Left cardiac atrium (tissue), 4 donors: ENCODE measurements around the gene TNIP3. TPM values are rescaled to one million over a fixed set of nuclear protein-coding genes. Genes with fewer than 3 reads are reported as not detected.
"Not testable (repeated sequence)": the region's sequence is repeated elsewhere in the genome, so short reads cannot be mapped to it uniquely, and the experiment has no call there.

Experiments
- ATAC-seq, 2 donors: fragments of 200-7000 bp; cut with Tn5 transposase; one replicate each; pipeline ENCODE4 v1.9.1; 2020; ENCODE audit warnings: mild to moderate bottlenecking in 2 of 2, moderate library complexity in 2 of 2
- DNase-seq: peaks from one replicate; pipeline ENCODE4 v3.0.0-alpha.2; 2020
- intact Hi-C, 2 donors: fragments of 100-400 bp; cut with DNase I; formaldehyde crosslinking; loops; one replicate each; pipeline versions ENCODE4 v1.14.1 to v1.15.1; 2022 to 2023
- long read RNA-seq: library from polyadenylated mRNA; unstranded; transcript quantifications from one replicate; pipeline ENCODE4 v2.0.0, GENCODE V29; 2021
- total RNA-seq, 2 donors: library from RNA; stranded (reverse); fragmentation: NEBNext Ultra II Directional; extraction: Animal tissue kit (Norgen Biotek cat#: 25700); gene quantifications; one replicate each; pipeline ENCODE4 v1.2.1, GENCODE V29; 2021
- donor health status: DM: no; HTN: yes; CAD: no.
- donor health status: DM: no; HTN: yes; CAD: no; lungs with severe emphysema.
- donor health status: DM: yes; HTN: yes; CAD: no.
- donor health status: Dilated cardiomyopathy.

TNIP3 gene, protein sequence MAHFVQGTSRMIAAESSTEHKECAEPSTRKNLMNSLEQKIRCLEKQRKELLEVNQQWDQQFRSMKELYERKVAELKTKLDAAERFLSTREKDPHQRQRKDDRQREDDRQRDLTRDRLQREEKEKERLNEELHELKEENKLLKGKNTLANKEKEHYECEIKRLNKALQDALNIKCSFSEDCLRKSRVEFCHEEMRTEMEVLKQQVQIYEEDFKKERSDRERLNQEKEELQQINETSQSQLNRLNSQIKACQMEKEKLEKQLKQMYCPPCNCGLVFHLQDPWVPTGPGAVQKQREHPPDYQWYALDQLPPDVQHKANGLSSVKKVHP
- total RNA-seq, result under 1 TPM in 1 of 2 donors, not detected in 1; 0.15 TPM
- long read RNA-seq, result 0 reads

DNA sequence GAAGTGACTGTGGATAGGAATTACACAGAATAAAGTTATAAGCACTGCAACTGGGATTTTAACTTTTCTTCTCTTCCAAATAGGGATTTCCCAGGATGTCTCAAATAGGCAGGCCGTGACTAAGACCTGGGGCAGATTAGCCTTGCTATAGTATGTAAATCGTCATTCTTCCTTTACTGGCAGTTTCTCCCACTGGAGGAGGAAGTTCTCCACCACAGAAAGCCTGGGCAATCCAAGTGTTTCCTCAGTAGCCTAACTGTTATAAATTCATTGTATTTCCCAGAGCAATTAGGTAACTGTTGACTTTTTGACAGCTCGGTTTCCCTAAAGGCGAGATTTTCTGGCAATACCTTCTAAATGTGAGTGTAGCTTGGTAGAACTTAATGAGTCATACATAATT lies at the start of gene TNIP3:
Gene TNIP3 (minus strand): TSS at position 31 of the 400 bp plus-strand sequence. CDS start 196 bp downstream, outside the sequence.
- intact Hi-C loops, result no loop called here
- DNase-seq, result no peak
- ATAC-seq, result no peak

DNA sequence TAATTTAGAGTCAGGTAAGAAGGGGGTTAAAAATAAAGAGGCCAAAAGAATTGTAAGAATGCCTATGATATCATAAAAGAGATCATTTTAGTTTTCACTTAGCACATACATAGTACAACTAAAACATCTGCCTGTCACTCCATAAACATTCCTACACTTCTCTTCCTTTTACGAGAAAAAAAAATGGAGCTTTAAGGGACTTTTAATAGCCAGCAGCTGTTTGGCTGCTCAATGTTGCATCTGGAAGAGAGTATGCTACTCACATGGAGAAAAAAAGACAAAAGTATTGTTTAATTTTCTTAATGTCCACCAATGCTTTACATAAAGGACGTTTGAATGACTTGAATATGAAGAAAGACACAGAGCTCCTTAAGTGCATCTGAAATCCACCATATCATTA lies 48.7 kb upstream of the TNIP3 start:
- DNase-seq (no peak), ATAC-seq (no peak)
- intact Hi-C loops, result no loop called here

- intact Hi-C loops, result no loop called here
- no peak for ATAC-seq
- DNase-seq, result no peak
Observed at GRCh38 chr4:121209171-121209570, 45.0 kb upstream of the TNIP3 start.

DNA sequence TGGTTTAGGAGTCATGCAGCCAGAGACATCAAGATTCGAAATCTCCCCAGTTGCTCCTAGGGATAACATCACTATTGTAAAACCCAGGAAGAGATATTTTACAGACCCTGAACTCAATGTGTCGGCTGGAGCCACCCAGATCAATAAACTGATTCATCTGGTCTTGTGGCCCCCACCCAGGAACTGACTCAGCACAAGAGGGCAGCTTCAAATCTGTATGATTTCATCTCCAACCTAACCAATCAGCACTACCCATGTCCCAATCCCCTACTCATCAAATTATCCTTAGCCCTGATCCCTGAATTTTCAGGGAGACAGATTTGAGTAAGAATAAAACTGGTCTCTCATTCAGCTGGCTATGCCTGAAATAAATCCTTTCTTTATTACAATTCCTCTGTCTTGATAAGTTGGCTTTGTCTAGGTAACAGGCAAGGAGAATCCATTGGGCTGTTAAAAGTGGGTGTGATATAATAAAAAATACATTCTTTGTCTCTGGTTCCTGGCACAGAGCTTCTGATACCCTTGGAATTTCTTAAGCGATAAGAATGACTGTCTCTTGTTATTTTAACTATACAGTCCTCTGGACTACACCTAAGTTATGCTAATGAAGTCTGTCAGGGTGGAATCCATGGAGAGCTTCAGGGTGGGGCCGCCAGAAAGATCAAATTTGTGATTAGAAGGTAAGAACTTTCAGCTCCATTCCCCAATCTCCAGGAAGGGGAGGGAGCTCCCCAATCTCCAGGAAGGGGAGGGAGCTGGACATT lies 44.3 kb upstream of the TNIP3 start:
- intact Hi-C loops, result no loop called here
- ATAC-seq, result no peak
- DNase-seq, result no peak

DNA sequence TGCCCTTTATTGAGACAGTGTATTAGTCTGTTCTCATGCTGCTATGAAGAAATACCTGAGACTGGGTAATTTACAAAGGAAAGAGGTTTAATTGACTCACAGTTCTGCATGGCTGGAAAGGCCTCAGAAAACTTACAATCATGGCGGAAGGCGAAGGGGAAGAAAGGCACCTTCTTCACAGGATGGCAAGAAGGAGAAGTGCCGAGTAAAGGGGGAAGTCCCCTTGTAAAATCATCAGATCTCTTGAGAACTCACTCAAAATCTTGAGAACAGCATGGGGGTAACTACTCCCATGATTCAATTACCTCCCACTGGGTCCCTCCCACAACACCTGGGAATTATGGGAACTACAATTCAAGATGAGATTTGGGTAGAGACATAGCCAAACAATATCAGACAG lies 41.7 kb upstream of the TNIP3 start:
- DNase-seq, ATAC-seq, intact Hi-C loops: not testable (repeated sequence)

DNA sequence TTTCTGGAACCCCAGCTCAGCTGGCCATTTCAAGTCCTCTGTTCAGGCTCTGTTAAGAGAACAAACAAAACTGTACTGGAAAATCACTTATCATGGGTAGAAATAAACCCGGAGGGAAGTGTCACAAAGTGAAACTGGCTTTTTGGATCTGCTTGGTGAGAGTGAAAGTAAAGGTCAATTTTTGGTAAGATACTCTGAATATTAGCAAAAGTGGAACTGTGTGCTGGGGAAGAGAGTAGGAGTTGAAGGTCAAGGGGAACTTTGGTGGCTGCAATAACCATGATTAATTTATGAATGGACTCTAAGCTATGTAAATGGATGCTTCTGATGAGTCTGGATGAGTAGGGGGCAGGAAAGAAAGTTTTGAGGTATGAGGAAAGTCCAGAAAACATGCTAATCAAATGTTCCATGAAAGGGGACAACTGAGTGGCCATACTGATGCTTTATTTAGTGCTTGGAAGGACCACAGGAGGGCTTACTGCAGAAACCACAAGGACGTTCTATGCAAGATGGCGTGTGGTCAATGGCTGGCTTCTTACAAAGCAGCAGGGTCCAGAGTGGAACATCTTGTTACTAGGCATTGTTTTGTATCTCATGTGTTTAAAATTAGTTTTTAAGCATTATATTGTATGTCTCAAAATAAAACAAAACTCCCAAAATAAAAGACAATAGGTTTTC lies 36.8 kb upstream of the TNIP3 start:
- DNase-seq (no peak), ATAC-seq (no peak)
- intact Hi-C loops, result no loop called here

GRCh38 chr4:121199742-121200561 lies 35.8 kb upstream of the TNIP3 start:
- intact Hi-C loops, result no loop called here
- DNase-seq (no peak), ATAC-seq (peak in 1 of 2 donors; percentile 44)

DNA sequence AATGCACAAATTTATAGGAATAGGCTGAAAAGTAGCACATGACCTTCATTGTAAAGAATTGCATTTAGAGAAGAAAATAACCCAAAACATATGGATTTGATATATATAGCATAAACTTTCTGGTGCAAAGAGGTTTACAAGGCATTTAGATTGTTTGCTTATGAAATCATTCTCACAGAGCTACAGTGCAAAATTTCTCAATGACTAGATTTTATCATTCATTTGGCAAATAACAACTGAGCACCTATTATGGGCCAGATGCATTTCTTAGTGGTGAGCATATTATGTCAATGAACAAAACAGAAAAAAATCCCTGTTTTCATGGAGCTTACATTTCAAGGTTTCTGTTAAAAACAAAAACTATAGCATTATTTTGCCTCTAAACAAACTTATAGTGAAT lies 34.1 kb upstream of the TNIP3 start:
- ATAC-seq (no peak), DNase-seq (no peak)
- intact Hi-C loops, result no loop called here

- ATAC-seq, result no peak
- no peak for DNase-seq
- intact Hi-C loops, result no loop called here
Observed at GRCh38 chr4:121195649-121196048, 31.5 kb upstream of the TNIP3 start.

DNA sequence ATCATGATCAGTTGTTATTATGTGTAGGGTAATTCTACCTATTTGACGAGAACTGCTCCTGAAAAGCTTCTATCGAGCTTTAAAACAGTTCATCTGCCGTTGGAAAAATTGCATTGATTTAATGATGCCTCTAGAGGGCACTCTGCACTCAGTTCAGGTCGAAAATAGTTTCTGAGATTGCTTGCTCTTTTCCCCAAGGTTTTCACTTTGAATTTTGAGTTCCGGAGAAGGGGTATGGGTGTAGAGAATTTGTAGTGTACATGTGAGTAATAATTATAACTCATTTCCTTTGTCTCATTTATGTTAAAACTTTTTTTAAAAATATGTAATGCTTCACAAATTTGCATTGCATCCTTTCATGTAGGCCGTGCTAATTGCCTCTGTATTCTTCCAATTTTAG lies 28.4 kb upstream of the TNIP3 start:
- no peak for ATAC-seq
- DNase-seq, result no peak
- intact Hi-C loops, result loop anchor here in 1 of 2 donors (2.0 kb wide), 1 partner anchor 60 kb away; no protein-coding TSS in a partner anchor

GRCh38 chr4:121192013-121192412 lies 27.9 kb upstream of the TNIP3 start:
- DNase-seq (no peak), ATAC-seq (no peak)

GRCh38 chr4:121191361-121191760 lies 27.2 kb upstream of the TNIP3 start:
- no peak for DNase-seq
- intact Hi-C loops, result no loop called here
- ATAC-seq, result no peak

More at GRCh38 chr4:121192013-121192412, 27.9 kb upstream of the TNIP3 start:
- intact Hi-C loops, result loop anchor here in 1 of 2 donors (2.0 kb wide), 1 partner anchor 61 kb away; no protein-coding TSS in a partner anchor

DNA sequence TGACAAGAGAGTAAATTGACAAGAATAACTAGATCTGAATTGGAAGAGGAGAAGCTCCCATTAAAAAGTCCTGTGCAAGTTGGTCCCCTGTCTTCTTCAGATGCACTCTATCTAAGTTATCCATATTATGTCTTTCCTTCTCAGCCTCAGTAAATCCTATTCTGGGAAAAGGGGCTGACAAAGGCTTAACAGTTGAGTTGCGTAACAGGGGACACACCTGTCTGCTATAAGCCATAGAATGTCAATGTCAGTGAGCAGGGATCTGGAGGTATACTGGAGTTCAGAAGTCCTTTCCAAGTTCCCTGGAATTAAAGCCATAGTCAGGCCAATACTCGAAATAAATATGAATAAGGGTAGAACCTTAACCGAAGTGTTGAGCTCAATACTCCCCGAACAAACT lies 26.3 kb upstream of the TNIP3 start:
- intact Hi-C loops, result no loop called here
- DNase-seq (no peak), ATAC-seq (no peak)

DNA sequence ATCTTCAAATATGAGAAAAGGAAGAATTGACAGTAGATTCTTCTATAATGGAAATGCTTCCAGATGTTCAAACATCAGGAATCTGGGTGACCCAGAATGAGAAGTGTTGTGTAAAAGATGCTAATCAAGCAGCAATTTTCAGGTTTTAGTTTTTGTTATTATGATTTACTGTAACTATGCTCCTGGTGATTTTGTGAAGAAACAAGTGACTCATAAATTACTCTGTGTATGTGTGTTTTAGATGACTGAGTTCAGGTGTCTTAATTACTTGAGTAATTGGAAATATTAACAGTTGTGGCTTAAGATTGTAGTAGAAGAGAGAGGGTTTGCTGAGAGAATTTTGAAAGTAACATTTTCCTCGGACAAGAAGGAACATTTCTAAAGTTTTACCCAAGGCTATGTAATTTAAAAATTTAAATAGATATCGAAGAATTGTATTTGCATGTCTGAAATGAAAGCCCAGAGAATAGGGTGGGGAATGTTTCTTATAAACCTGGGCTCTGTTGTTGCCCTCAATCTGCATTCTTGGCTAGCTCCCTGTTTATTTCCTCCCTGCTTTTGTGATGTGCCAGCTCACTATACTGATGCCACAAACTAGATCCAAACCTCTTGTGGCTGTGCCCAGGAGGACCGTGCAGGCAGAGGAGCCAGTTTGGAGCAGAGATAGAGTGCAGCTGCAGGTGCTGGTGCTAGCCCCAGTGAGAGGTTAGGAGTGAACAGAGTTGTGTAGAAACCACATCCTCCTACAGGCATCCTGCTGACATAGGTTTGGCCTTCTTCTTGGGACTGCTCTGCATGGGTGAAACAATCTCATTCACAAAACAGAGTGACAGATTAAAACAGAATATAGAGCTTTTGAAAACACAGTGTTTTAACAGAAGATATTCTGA lies 25.4 kb upstream of the TNIP3 start:
- intact Hi-C loops, result no loop called here
- DNase-seq (no peak), ATAC-seq (peak; percentile 49 to 78)

DNA sequence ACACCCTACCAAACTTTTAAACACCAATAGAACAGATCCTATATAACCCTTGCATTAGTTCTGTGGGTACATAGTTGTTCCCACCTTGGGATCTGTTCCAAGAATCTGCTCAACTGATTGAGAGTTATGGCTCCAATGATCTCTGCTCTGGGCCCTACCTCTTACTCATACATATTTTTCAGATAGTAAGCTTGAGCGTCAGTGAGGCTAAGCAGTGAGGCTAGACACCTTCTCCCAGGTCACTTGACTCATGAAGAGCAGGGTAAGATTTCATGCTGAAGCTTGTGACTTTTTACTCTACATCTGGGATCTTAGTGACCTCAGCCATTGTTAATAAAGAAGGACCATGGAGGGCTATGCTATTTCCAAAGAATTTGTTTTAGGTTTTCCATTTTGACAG lies 23.1 kb upstream of the TNIP3 start:
- ATAC-seq (no peak), DNase-seq (no peak)

DNA sequence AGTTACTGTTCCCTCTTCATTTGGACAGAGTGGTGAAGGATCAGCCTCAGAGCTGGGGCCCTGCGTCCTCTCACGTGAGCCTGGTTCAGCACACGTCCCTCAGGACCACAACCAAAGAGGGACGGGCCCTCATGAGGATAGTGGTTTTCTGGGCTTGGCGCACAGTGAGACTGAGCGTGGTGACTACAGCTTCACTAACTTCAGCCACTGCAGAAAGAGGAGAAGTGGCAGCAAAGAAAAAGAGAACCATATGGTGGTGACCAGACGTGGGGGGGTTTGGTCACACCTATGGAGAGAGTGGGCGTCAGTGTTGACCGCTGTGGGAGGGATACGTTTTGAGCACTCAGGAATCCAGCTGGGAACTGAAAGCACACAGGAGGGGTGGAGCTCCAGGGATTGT lies 21.8 kb upstream of the TNIP3 start:
- ATAC-seq (no peak), DNase-seq (no peak)
- intact Hi-C loops, result no loop called here

More for the DNA sequence above, 23.1 kb upstream of the TNIP3 start:
- intact Hi-C loops, result no loop called here

GRCh38 chr4:121183989-121184388 lies 19.9 kb upstream of the TNIP3 start:
- no peak for ATAC-seq
- DNase-seq, result no peak
- intact Hi-C loops, result no loop called here

DNA sequence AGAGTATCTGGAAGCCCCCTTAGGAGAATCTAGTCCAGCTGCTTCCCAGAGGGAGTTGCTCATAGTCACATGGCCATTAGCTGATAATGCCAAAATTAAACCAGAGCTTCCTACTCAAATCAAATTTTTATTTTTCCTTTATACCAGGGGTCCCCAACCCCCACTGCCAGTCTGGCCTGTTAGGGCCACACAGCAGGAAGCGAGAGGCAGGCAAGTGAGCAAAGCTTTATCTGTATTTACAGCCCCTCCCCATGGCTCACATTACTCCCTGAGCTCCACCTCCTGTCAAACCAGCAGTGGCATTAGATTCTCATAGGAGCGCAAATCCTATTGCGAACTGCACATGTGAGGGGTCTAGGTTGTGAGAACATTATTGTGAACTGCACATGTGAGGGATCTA lies 19.2 kb upstream of the TNIP3 start:
- intact Hi-C loops, result no loop called here
- DNase-seq, result no peak

More for the DNA sequence above, 19.2 kb upstream of the TNIP3 start:
- ATAC-seq, result no peak
